Skin epidermis (tissue), 12 donors: ENCODE measurements around the gene FASN.

Source experiments
- H3K27ac ChIP-seq, 21 experiments: fragments of 200-600 bp; sonication (generic) in 11 of 21; one replicate each; pipeline ENCODE4 v1.5.0; 2020; ENCODE audit warnings: mild to moderate bottlenecking in 3 of 21, inconsistent platforms in 2 of 21, moderate library complexity in 2 of 21
- H3K4me3 ChIP-seq, 7 experiments: fragments of 200-600 bp; sonication (generic) in 2 of 7; one replicate each; pipeline ENCODE4 v1.5.0; 2020; ENCODE audit warnings: inconsistent platforms in 2 of 7, mild to moderate bottlenecking in 2 of 7, moderate library complexity in 1 of 7

FASN gene

GRCh38 chr17:82080789-82081464, 17.1 kb downstream of the FASN start:
- H3K4me3 ChIP-seq, result no peak overlapping the region
- H3K27ac ChIP-seq, result no peak overlapping the region

- Histone ChIP-seq H3K27ac (no peak overlapping the region), H3K4me3 (no peak overlapping the region)
Observed at GRCh38 chr17:82080048-82080788, 17.8 kb downstream of the FASN start.

GRCh38 chr17:82079001-82079677, 18.9 kb downstream of the FASN start:
- H3K4me3 ChIP-seq, result no peak overlapping the region
- no peak overlapping the region for H3K27ac ChIP-seq

DNA sequence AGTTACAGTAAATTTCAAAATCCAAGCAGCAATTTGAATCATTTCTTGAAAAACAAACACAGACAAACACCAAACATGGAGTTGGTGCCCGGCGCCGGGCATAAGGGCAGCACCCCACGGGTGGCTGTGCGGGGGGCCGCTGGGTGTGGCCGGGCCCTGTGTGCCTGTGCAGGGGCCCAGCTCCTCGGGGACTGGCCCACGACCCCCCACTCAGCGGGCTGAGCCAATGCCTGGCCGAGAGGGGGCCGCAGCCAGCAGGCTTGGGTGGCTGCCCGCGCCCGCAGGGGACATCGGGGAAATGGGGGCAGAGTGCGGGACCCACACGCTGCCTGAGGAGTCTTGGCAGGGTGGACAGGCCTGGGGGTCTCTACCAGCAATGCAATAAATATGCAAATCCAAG, 19.6 kb downstream of the FASN start:
- Histone ChIP-seq H3K27ac (peak overlapping the region in 1 of 21 experiments; percentile 30), H3K4me3 (no peak overlapping the region)

DNA sequence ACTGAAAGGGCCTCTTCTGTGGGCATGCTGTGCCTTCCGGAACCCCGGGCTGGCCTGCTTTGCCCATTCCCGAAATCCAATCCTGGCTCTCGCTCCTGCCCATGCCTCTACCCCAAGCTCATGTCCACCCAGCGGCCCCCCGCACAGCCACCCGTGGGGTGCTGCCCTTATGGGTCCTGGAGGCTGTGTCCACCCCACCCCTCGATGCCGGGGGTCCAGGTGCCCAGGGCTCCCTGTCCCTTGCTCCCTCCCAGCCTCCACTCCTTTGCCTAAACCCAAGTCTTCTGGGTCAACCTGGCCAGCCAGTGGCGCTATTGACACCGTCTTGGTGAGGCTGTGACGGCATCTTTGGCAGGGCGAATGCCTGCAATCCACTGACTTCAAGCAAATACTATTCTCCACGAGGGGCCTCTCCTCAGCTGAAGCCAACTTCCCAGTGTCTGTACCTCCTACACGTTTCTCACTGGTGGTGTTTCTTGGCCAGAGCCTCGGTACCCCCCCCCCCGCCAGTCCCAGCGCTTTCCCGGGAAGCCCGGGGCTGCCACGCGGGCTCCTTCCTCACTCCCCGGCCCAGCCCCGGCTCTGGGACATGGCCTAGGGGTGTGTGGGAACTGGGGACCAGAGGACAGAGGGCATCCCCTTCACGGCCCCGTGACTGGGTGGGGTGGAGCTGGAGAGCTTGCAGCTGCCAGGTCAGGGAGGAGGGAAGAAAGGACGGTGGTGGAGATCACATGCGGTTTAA, 20.2 kb downstream of the FASN start:
- Histone ChIP-seq H3K4me3 (no peak overlapping the region), H3K27ac (peak overlapping the region in 1 of 21 experiments; percentile 30)

DNA sequence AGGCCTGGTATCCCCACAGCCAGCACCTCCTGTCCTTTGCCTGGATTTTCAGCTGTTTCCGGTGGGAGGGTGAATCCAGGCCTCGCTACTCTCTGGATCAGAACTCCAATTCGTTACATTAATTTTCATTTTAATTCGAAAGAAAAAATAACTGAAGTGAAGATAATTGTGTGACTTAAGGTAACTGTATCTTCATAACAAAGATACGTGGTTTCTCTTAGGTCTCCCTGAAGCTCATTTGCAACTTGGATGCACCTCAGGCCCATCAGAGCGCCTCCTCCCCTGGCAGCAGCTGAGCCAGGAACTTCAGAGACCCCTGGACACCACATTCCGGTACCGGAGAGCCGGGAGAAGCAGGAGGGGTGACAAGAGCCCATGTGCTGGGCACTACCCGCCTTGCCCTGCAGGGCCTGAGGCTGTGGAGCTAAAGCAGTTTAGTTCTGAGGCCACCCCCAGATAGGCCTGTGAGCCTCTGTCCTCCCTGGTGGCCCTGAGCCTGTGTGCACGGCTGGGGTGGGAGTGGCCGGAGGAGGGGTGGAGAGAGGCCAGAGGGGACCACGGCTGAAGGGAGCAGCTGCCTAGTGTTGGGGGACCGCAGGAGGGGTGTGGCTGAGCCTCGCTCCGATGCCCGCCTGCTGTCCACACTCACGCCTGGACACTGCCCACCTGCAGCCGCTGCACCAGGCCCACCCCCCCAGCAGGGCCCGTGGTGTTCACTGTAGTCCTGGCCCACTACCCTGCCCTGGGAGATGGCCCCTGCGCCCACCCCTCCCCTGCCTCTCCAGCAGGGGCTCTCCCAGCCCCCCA, 21.0 kb downstream of the FASN start:
- Histone ChIP-seq H3K4me3 (no peak overlapping the region), H3K27ac (no peak overlapping the region)

- H3K4me3 ChIP-seq, result no peak overlapping the region
Observed at GRCh38 chr17:82076018-82076784, 21.8 kb downstream of the FASN start.

GRCh38 chr17:82073446-82073845, 24.6 kb downstream of the FASN start:
- Histone ChIP-seq H3K27ac (no peak overlapping the region), H3K4me3 (no peak overlapping the region)

More at GRCh38 chr17:82076018-82076784, 21.8 kb downstream of the FASN start:
- no peak overlapping the region for H3K27ac ChIP-seq

DNA sequence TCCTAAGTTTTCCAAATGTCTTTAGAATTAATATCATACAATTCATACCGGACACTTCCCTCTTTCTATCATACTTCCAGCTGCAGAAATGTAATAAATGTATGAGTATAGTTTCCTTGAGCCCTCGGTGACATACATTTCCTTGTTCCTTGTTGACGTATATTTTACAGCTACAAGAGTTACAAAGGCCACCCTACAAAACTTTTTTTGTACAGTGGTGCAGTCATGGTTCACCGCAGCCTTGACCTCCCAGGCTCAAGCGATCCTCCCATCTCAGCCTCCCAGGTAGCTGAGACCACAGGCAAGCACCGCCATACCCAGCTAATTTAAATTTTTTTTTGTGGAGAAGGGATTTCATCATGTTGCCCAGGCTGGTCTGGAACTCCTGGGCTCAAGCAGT, 25.2 kb downstream of the FASN start:
- Histone ChIP-seq H3K27ac (no peak overlapping the region), H3K4me3 (no peak overlapping the region)

GRCh38 chr17:82070611-82071010, 27.4 kb downstream of the FASN start:
- H3K27ac ChIP-seq, result no peak overlapping the region

DNA sequence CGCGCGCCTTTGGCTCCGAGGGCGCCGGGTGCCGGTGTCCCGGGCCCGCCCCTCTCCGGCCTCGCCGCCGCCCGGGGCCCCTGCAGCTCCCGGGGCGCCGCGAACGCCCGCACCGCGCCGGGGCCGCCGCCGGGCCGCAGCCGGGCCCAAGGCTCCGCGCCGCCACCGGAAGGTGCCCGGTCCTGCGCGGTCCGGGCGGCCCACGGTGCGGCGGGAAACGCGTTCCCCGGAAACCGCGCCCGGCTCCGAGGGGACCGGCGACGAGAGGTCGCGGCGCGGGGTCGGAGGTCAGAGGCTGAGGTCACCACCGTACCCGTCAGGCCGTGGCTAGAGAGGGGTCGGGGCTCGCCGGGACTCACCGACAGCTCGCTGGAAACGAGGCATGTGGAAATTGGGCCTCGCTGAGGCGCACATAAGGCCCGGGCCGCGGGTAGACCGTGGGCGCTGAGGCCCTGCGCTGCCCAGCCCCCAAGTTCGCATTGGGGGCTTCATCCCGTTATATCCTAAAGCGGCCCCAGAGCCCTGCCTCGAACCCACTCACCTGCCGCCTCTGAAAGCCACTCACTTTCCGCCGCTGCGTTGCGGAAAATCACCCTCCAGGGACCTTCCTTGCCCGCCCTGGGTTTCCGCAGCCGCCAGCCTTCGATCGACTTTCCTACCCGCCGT, 32.3 kb downstream of the FASN start, which contains the start of gene DUS1L:
Gene DUS1L, minus strand, starts transcription at position 167 of the 666 bp plus-strand sequence. CDS start 745 bp downstream, outside the sequence.
- Histone ChIP-seq H3K4me3 (peak within 1 kb of the TSS; percentile 58 to 95 (median 67)), H3K27ac (peak within 1 kb of the TSS; percentile 54 to 96 (median 90))

More at GRCh38 chr17:82070611-82071010, 27.4 kb downstream of the FASN start:
- H3K4me3 ChIP-seq, result no peak overlapping the region

DNA sequence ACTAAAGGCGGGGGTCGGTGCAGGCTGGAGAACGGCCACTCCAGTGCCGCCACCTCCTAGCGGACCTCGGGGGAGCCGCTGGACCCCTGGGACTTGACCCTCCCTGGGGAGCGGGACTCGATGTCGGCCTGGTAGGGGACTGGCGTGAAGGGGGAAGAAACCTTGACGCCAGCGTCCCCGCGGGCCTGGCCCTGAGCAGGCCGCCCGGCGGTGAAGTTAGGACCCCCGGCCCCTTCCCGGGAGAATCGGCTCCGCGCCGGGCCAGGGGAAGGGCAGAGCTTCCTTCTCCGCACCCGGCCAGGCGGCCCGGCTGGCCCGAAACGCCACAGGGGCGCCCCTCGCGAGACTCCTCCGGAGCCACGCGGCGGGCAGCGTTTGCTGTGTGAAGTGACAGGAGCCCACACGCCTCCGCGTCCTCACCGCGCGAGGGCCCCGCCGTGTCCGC, 32.8 kb downstream of the FASN start:
- H3K4me3 ChIP-seq, result peak overlapping the region; percentile 58 to 95 (median 67)
- peak overlapping the region; percentile 18 to 96 (median 89) for H3K27ac ChIP-seq

DNA sequence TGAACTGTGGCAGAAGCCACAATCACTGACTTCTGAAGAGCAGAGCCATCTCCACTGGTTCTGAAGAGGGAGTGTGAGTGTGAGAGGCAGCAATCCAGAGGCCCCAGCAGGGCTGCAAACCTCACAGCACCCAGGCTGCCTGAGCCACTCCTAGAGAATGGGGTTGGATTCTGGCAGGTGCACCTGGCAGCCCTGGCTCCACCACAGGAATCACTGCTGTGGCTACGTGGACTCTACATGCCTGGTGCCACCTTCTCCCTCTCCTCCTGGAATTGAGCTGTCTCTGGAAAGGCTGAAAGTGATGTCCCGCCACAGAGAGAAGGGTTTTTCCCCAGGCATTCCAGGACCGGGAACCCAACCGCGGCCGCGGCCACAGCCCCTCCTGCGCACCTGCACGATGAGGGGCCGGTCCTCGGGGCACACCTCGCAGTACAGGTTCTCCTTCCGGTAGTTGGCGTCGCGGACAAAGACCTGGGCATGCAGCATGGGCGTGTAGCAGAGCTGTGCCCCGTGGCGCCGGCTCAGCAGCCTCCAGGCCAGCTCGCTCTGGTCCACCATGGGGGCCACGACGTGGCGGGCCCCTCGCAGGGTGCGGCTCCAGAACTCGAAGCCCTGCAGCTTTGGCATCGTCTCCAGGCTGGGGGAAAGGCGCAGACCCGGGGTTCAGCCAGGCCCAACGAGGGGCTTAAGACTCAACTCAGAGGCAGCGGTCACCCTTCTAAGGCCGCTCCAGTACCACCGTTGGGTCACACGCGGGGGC, 33.4 kb downstream of the FASN start:
- Histone ChIP-seq H3K4me3 (peak overlapping the region; percentile 58 to 95 (median 67)), H3K27ac (peak overlapping the region in 20 of 21 experiments; percentile 18 to 96 (median 89))

- Histone ChIP-seq H3K27ac (peak overlapping the region in 3 of 21 experiments; percentile 12 to 96 (median 89)), H3K4me3 (peak overlapping the region in 2 of 7 experiments; percentile 58 to 93)
Observed at GRCh38 chr17:82063424-82064415, 34.3 kb downstream of the FASN start.

DNA sequence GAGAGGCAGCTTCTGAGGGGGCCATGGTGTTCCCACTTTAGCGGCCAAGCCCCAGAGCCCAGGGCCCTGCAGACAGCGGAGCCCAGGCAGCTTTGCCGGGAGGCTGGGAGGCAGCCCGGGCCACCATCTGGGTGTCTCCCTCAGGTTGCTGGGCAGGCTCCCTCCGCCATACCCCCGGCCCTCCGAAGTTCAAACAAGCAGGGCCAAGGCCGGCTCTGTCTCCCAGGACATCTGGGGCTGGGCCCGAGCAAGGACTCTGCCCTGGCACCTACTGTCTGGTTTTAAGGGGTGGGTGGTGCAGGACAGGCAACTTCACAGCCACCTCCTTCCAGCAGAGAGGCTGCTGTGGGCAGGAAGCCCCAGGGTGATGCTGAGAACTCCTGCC, 35.1 kb downstream of the FASN start:
- Histone ChIP-seq H3K4me3 (no peak overlapping the region), H3K27ac (no peak overlapping the region)
